Effector memory CD4-positive, alpha-beta T cell (primary cell): ENCODE data around the gene ATXN2.

Experiments used
- DNase-seq, 3 donors: peaks; one replicate each; pipeline ENCODE4 v3.0.0-alpha.2; 2020
- H3K27ac ChIP-seq: 2 replicates; pipeline ENCODE4 v1.7.0; 2013; ENCODE audit warnings: mild to moderate bottlenecking, low read length, moderate library complexity; ENCODE audit not compliant: insufficient read depth, poor library complexity, severe bottlenecking
- H3K27me3 ChIP-seq: replicated peaks from 2 replicates; pipeline ENCODE4 v1.7.0; 2013; ENCODE audit warnings: mild to moderate bottlenecking, low read length; ENCODE audit not compliant: insufficient read depth, control insufficient read depth, poor library complexity, severe bottlenecking
- H3K36me3 ChIP-seq: 2 replicates; pipeline ENCODE4 v1.7.0; 2013; ENCODE audit warnings: mild to moderate bottlenecking, low read length, moderate library complexity; ENCODE audit not compliant: control insufficient read depth, insufficient read depth
- H3K4me1 ChIP-seq: 2 replicates; pipeline ENCODE4 v1.7.0; 2013; ENCODE audit warnings: low read length, mild to moderate bottlenecking; ENCODE audit not compliant: control insufficient read depth, insufficient read depth, poor library complexity, severe bottlenecking
- H3K4me3 ChIP-seq: 2 replicates; pipeline ENCODE4 v1.7.0; 2013; ENCODE audit warnings: low read length, low read depth, mild to moderate bottlenecking; ENCODE audit not compliant: insufficient read depth, poor library complexity, severe bottlenecking
- H3K9me3 ChIP-seq: 2 replicates; pipeline ENCODE4 v1.7.0; 2013; ENCODE audit warnings: mild to moderate bottlenecking, low read length, moderate library complexity; ENCODE audit not compliant: control insufficient read depth
- total RNA-seq, 3 donors: gene quantifications; one replicate each; lab custom pipeline; 2026; lab: John Stamatoyannopoulos, UW

The ATXN2 gene
- total RNA-seq, result 25.2 to 52.9 (median 35.8) reads per million in 3 donors

- peak; percentile 62 to 67 (median 65) for DNase-seq
- Histone ChIP-seq H3K4me3 (peak within 1 kb of the TSS; percentile 94), H3K27me3 (no peaks in the 10 kb centered on the region), H3K27ac (peak within 1 kb of the TSS; percentile 79), H3K36me3 (no peaks in the 10 kb centered on the region), H3K9me3 (no peaks in the 10 kb centered on the region), H3K4me1 (peaks cover 5% of the 10 kb centered on the region)
Observed at GRCh38 chr12:111598637-111599452, at the start of gene ATXN2. Gene ATXN2 (minus strand): TSS chr12:111599315. CDS start chr12:111599034, 281 bp downstream.

- Histone ChIP-seq H3K4me1 (no peaks in the 10 kb centered on the region), H3K27ac (no peak overlapping the region), H3K9me3 (no peaks in the 10 kb centered on the region), H3K4me3 (no peak overlapping the region), H3K36me3 (peaks cover 53% of the 10 kb centered on the region), H3K27me3 (no peaks in the 10 kb centered on the region)
- DNase-seq, result no peak
Observed at GRCh38 chr12:111645433-111645832, 46.3 kb upstream of the ATXN2 start.

GRCh38 chr12:111643427-111643826, 44.3 kb upstream of the ATXN2 start:
- Histone ChIP-seq H3K27ac (no peak overlapping the region), H3K36me3 (peaks cover 40% of the 10 kb centered on the region), H3K4me3 (no peak overlapping the region), H3K9me3 (no peaks in the 10 kb centered on the region), H3K27me3 (no peaks in the 10 kb centered on the region), H3K4me1 (no peaks in the 10 kb centered on the region)
- DNase-seq, result no peak

DNA sequence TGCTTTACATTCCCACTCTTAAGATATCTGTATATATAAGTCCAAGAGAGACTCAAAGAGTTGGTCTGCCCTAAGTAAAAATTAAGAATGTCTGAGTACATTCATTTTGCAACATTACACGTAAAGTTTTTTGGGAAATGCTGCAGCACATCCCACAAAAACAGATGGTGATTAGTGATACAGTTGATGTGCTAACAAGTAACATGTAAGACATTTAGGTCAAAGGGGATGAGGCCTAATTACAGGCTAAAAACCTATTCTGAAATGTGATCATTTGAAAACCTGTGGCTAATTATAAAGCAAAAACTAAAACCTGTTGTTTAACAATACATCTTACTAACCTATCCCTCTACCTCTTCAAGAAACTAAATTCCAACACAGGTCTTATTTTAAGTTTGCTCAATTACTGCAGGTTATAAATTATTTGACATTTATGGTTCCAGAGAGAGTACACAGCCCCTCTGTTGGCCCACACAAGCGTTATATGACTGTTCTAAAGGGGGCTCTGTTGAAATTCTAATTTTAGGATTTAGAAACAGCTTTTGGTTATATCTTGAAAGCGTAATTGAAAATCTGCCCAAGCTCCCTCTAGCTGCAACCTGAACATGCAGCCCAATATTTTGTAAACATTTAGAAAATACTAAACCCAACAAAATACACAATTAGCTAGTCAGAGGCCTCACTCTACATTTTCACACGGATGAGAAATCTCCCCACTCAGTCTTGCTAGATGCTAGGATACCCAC, 43.7 kb upstream of the ATXN2 start:
- H3K9me3 ChIP-seq, result no peaks in the 10 kb centered on the region
- no peak overlapping the region for H3K27ac ChIP-seq
- peaks cover 40% of the 10 kb centered on the region for H3K36me3 ChIP-seq
- H3K27me3 ChIP-seq, result no peaks in the 10 kb centered on the region
- H3K4me1 ChIP-seq, result no peaks in the 10 kb centered on the region
- no peak for DNase-seq
- H3K4me3 ChIP-seq, result no peak overlapping the region

DNA sequence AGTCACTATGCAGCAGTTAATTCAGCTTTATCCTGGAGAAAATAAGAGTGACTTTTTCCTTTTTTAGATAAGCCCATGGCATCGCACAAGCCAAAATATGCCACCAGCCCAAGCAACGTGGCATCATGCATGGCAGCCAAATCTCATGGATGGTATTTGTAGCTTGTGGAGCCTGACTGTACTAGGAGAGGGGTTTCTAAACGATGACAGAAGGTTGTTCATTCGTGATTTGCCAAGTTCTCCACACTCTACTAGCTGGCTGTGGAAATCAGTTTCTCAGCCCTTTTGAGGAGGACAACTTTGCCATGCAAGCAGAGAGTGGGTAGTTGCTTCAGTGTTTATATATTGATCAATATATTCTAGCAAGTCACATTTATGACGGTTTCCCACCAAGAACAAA, 41.4 kb upstream of the ATXN2 start:
- peaks cover 22% of the 10 kb centered on the region for H3K36me3 ChIP-seq
- no peaks in the 10 kb centered on the region for H3K9me3 ChIP-seq
- H3K4me3 ChIP-seq, result no peak overlapping the region
- H3K4me1 ChIP-seq, result no peaks in the 10 kb centered on the region
- no peak for DNase-seq
- no peak overlapping the region for H3K27ac ChIP-seq
- no peaks in the 10 kb centered on the region for H3K27me3 ChIP-seq

DNA sequence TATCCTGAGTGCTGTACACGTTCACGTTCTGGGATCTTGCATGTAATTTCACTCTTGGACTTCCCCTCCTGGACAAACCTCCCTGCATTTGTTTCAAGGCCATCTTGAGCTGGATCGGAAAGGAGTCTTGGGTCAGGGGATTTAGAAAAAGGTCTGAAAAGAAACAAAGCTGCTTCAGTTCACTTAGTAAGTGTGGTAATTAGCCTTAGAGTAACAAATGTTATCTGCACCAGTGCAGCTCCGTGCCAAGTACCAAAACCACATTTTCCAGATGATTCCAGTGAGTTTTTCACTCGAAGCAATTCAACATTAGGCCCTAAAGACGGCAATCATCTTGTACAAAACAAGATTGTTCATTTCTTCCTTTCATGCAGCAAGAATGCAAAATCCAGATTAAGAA, 39.4 kb upstream of the ATXN2 start:
- H3K4me3 ChIP-seq, result no peak overlapping the region
- peaks cover 8% of the 10 kb centered on the region for H3K36me3 ChIP-seq
- no peaks in the 10 kb centered on the region for H3K27me3 ChIP-seq
- DNase-seq, result no peak
- H3K4me1 ChIP-seq, result no peaks in the 10 kb centered on the region
- H3K27ac ChIP-seq, result no peak overlapping the region
- no peaks in the 10 kb centered on the region for H3K9me3 ChIP-seq

DNA sequence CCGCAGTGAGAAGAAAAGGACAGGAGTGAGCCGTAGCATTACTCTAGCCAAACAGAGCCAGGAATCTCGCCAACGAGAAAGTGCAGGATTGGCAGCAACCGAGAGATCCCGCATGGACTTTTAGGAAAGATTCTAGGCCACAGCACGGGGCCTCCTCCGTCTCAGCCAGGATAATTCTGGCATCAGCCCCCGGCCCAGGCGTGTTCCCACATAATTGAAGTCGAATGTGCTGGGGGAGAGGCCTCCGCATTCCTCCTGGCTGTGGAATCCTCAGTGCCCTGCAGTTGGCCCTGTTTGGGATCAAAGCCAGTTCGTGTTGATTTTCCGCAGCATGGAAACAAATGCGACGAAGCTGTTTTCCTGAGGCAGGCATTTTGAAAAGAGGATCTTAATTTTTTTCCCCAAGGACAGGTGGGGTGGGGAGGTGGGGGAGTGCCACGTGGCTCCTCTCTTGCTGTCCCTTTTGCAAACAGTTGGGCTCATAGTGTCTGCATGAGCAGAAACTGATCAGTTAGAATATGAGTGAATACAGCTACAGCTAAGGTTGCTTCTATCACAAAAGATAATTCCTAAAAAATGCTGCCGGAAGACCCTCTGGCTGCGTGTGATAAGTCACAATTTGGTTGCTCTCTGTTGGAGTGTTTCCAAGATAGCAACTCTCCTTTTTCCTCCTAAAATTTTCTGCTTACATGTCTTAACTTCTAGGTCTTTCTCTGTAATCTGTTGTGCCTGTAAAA, 37.3 kb upstream of the ATXN2 start:
- Histone ChIP-seq H3K9me3 (no peaks in the 10 kb centered on the region), H3K27ac (no peak overlapping the region), H3K27me3 (no peaks in the 10 kb centered on the region), H3K4me1 (no peaks in the 10 kb centered on the region), H3K36me3 (no peaks in the 10 kb centered on the region), H3K4me3 (no peak overlapping the region)
- no peak for DNase-seq

DNA sequence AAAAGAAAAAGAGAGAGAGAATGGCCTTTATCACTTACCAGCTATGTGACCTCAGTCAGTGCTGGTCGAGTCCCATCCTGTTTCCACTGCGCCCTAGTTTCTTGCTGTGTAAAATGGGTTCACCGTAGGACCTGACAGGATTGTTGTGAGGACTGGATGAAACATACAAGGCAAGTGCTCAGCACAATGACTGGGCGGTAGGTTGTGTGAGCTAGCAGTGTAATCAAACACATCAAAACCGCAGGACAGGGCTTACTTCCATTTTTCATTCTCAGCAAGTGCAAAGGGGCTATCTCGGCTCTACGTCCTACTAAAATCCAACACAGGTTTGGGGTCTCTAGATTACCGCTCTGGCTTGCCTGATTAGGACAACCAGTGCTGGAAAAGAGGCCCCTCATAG, 36.4 kb upstream of the ATXN2 start:
- no peak overlapping the region for H3K27ac ChIP-seq
- no peak for DNase-seq

DNA sequence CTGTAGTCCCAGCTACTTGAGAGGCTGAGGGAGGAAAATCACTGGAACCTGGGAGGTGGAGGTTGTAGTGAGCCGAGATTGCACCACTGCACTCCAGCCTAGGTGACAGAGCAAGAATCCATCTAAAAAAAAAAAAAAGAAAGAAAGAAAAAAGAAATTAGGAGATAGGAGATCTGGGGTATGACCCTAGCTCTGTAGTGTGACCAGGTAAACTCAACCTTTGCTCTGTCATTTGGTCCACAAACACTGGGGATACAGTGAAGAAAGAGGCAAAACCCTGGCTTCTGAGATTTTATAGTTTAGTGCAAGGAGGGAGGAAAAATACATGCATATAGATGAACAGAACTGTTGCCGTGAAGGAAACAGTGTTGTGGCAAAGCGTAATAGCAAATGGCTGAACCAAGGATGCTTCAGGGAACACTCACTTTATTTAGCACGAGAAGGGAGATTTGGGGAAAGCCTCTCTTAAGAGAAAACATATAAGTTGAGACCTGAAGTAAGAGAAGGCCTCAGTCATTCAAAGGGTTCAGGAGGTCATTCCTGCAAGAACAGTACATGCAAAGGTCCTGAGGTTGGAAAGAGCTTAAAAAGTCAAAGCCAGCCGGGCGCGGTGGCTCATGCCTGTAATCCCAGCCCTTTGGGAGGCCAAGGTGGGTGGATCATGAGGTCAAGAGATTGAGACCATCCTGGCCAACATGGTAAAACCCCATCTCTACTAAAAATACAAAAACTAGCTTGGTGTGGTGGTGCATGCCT, 29.6 kb upstream of the ATXN2 start:
- Histone ChIP-seq H3K27me3 (no peaks in the 10 kb centered on the region), H3K9me3 (no peaks in the 10 kb centered on the region), H3K4me1 (no peaks in the 10 kb centered on the region), H3K27ac (no peak overlapping the region), H3K4me3 (no peak overlapping the region), H3K36me3 (no peaks in the 10 kb centered on the region)
- DNase-seq, result no peak

More for the DNA sequence above, 36.4 kb upstream of the ATXN2 start:
- H3K9me3 ChIP-seq, result no peaks in the 10 kb centered on the region
- no peaks in the 10 kb centered on the region for H3K4me1 ChIP-seq
- H3K4me3 ChIP-seq, result no peak overlapping the region
- H3K27me3 ChIP-seq, result no peaks in the 10 kb centered on the region
- no peaks in the 10 kb centered on the region for H3K36me3 ChIP-seq
